Upper lobe of left lung (tissue), 6 donors: Measurements from ENCODE around the gene CCDC17. TPM values are rescaled to one million over a fixed set of nuclear protein-coding genes. Genes with fewer than 3 reads are reported as not detected.

ENCODE experiments used
- ATAC-seq, 2 donors: fragments of 200-7000 bp; cut with Tn5 transposase; one replicate each; pipeline ENCODE4 v1.9.1; 2022; ENCODE audit warnings: mild to moderate bottlenecking in 2 of 2, moderate library complexity in 2 of 2; ENCODE audit not compliant: low FRiP score in 2 of 2
- DNase-seq, 2 donors: peaks; one replicate each; pipeline ENCODE4 v3.0.0-alpha.2; 2019 to 2020
- H3K27ac ChIP-seq, 4 donors: fragments of 200-600 bp; sonication (generic); one replicate each; pipeline ENCODE4 v1.5.1; 2016 to 2019
- H3K27me3 ChIP-seq, 4 donors: fragments of 200-600 bp; sonication (generic); one replicate each; pipeline ENCODE4 v1.5.1; 2017 to 2019
- H3K36me3 ChIP-seq, 4 donors: fragments of 200-600 bp; sonication (generic); one replicate each; pipeline ENCODE4 v1.5.1; 2016 to 2019
- H3K4me1 ChIP-seq, 4 donors: fragments of 200-600 bp; sonication (generic); one replicate each; pipeline ENCODE4 v1.5.1; 2018 to 2019
- H3K4me3 ChIP-seq, 4 donors: fragments of 200-600 bp; sonication (generic); one replicate each; pipeline ENCODE4 v1.5.1; 2017 to 2019; ENCODE audit warnings: mild to moderate bottlenecking in 2 of 4, moderate library complexity in 1 of 4
- H3K9me3 ChIP-seq, 4 donors: fragments of 200-600 bp; sonication (generic); one replicate each; pipeline ENCODE4 v1.5.1; 2018 to 2019
- EP300 ChIP-seq, 4 donors: sonication (generic); formaldehyde crosslinking; IDR thresholded peaks; one replicate each; pipeline ENCODE4 v1.5.1; 2017; ENCODE audit warnings: antibody characterized with exemption in 4 of 4, control low read depth in 2 of 4
- POLR2A ChIP-seq, 4 donors: fragments of 450-650 bp; IDR thresholded peaks; one replicate each; pipeline ENCODE4 v1.5.1; 2016 to 2017; ENCODE audit warnings: antibody characterized with exemption in 4 of 4, mild to moderate bottlenecking in 2 of 4
- POLR2AphosphoS5 ChIP-seq, 2 donors: sonication (generic); formaldehyde crosslinking; IDR thresholded peaks; one replicate each; pipeline ENCODE4 v1.5.1; 2017; ENCODE audit warnings: antibody characterized with exemption in 2 of 2
- WGBS, 2 donors: methylation state at CpG; one replicate each; pipeline ENCODE4 v1.1.5; 2017 to 2018; 5-methylcytosine and 5-hydroxymethylcytosine counted together
- total RNA-seq, 6 donors: library from RNA; depleted of rRNA in 4 of 6; stranded (reverse); fragments of >200 nt in 4 of 6; gene quantifications; one replicate each; pipeline versions ENCODE4 v1.1.0 to v1.2.1, GENCODE V29; 2016 to 2021
- TF ChIP-seq, protein P1 (sequence below), 6 experiments: fragments of 450-650 bp in 4 of 6; fragments of 200-600 bp in 2 of 6; sonication (generic) in 2 of 6; IDR thresholded peaks; one replicate each; pipeline ENCODE4 v1.5.1; 2016 to 2019; ENCODE audit warnings: antibody characterized with exemption in 6 of 6
- donor health status: DM: no; HTN: no; CAD: no; lungs with moderate emphysema.
- donor health status: DM: no; HTN: yes; CAD: no; lungs with severe emphysema.

Gene CCDC17
- total RNA-seq, 6 donors from 2014 or later, result 4.9 to 50.3 (median 19.3) TPM

DNA sequence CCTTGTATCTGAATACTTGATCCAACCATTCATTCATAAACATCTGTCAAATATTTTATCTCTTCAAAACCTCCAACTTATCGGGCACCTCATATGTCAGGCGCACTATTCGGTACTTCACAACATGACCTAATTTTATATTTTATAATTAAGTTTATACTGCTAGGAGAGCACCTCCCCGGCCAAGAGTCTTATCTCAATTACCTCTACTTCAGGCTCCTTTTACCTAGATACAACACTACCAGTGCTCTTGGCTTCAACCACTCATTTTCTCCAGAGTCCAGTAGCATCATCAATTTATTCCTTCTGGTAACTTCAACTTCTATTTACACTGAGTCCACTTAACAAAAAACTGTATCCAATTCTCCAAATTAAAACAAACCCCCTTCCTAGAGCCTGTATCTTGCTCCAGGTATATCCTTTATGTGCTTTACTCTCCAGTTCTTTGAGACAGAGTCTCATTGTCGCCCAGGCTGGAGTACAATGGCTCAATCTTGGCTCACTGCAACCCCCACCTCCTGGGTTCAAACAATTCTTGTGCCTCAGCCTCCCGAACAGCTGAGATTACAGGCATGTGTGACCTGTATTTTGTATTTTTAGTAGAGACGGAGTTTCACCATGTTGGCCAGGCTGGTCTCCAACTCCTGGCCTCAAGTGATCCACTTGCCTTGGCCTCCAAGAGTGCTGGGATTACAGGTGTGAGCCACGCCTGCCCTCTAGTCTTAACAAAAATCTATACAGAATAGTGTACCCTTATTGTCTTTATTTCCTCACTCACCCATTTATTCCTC lies 43.7 kb upstream of the CCDC17 start:
- Histone ChIP-seq H3K9me3 (no peaks in the 10 kb centered on the region), H3K27ac (no peak overlapping the region), H3K36me3 (peaks cover 0 to 3% (median 0%) of the 10 kb centered on the region in 4 donors), H3K4me1 (peaks cover 22 to 45% (median 28%) of the 10 kb centered on the region in 4 donors), H3K27me3 (no peaks in the 10 kb centered on the region), H3K4me3 (no peak overlapping the region)
- TF ChIP-seq POLR2A (IDR thresholded peaks at IDR 0.05), result no peak
- TF ChIP-seq, protein P1, sequence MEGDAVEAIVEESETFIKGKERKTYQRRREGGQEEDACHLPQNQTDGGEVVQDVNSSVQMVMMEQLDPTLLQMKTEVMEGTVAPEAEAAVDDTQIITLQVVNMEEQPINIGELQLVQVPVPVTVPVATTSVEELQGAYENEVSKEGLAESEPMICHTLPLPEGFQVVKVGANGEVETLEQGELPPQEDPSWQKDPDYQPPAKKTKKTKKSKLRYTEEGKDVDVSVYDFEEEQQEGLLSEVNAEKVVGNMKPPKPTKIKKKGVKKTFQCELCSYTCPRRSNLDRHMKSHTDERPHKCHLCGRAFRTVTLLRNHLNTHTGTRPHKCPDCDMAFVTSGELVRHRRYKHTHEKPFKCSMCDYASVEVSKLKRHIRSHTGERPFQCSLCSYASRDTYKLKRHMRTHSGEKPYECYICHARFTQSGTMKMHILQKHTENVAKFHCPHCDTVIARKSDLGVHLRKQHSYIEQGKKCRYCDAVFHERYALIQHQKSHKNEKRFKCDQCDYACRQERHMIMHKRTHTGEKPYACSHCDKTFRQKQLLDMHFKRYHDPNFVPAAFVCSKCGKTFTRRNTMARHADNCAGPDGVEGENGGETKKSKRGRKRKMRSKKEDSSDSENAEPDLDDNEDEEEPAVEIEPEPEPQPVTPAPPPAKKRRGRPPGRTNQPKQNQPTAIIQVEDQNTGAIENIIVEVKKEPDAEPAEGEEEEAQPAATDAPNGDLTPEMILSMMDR (IDR thresholded peaks at IDR 0.05), result no peak
- no peak for TF ChIP-seq EP300 (IDR thresholded peaks at IDR 0.05)
- TF ChIP-seq POLR2AphosphoS5 (IDR thresholded peaks at IDR 0.05), result no peak
- ATAC-seq (no peak), DNase-seq (no peak)
- WGBS, 2 donors, result 63 to 75% methylated on average over 8 of the region's 8 CpGs

DNA sequence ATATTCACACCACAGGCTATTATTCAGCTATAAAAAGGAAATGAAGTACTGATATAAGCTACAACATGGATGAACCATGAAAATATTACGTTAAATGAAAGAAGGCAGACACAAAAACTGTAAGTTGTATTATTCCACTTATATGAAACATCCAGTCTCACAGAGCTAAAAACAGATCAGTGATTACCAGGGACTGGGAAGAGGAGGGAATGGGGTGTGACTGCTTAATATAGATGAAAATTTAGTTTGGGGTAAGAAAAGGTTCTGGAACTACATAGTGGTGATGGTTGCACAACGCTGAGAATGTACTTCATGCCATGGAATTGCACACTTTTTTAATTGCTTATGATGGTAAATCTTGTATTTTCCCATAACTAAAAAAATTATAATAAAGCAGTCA lies 43.0 kb upstream of the CCDC17 start:
- H3K36me3 ChIP-seq, result peaks cover 0 to 3% (median 0%) of the 10 kb centered on the region in 4 donors
- DNase-seq (no peak), ATAC-seq (no peak)
- TF ChIP-seq POLR2A (IDR thresholded peaks at IDR 0.05) (no peak), EP300 (IDR thresholded peaks at IDR 0.05) (no peak), POLR2AphosphoS5 (IDR thresholded peaks at IDR 0.05) (no peak)
- TF ChIP-seq, protein P1 (IDR thresholded peaks at IDR 0.05), result no peak
- H3K4me1 ChIP-seq, result peaks cover 21 to 44% (median 27%) of the 10 kb centered on the region in 4 donors
- 67 to 71% methylated on average over 2 of the region's 2 CpGs for WGBS, 2 donors
- no peak overlapping the region for H3K4me3 ChIP-seq
- H3K27me3 ChIP-seq, result no peaks in the 10 kb centered on the region
- H3K9me3 ChIP-seq, result no peaks in the 10 kb centered on the region
- no peak overlapping the region for H3K27ac ChIP-seq

DNA sequence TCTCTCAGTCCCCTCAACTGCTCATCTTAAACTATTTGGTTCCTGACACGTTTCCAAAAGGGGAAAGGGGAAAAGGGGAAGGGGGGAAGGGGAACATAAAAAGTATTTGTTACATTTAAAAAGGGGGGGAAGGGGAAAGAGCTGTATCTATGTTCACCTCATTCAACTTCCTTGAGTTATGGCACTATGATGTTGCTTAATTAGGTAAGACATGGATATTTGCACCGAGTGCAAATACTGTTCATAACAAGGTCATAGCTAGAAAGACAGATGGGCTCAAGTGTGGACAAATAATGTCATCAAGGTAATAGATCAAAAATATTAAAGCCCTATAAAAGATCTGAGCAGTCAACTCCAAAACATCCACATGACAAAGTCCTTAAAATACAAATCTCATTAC lies 36.5 kb upstream of the CCDC17 start:
- H3K36me3 ChIP-seq, result peaks cover 26 to 59% (median 46%) of the 10 kb centered on the region in 4 donors
- no peak for ATAC-seq

DNA sequence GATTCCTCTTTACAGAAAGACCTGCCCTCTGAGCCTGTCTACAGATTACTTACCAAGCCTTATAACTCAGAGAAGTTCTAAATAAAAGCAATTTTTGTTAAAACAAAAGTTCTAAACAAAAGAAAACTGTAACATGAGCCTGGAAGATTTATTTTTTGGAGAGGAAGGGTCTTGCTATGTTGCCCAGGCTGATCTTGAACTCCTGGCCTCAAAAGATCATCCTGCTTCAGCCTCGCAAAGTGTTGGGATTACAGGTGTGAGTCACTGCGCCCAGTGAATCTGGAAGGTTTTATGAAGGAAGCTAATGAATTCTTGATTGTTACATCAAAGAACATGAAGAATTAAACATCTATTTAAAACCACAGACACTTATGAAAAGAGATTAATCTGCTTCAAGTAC lies 35.4 kb upstream of the CCDC17 start:
- H3K27me3 ChIP-seq, result no peaks in the 10 kb centered on the region
- no peak overlapping the region for H3K4me3 ChIP-seq
- H3K36me3 ChIP-seq, result peaks cover 35 to 69% (median 57%) of the 10 kb centered on the region in 4 donors
- ATAC-seq (no peak), DNase-seq (no peak)
- TF ChIP-seq POLR2A (IDR thresholded peaks at IDR 0.05) (no peak), POLR2AphosphoS5 (IDR thresholded peaks at IDR 0.05) (no peak), EP300 (IDR thresholded peaks at IDR 0.05) (no peak)
- 95 to 98% methylated on average over 2 of the region's 2 CpGs for WGBS, 2 donors
- H3K27ac ChIP-seq, result no peak overlapping the region
- H3K4me1 ChIP-seq, result no peaks in the 10 kb centered on the region
- no peaks in the 10 kb centered on the region for H3K9me3 ChIP-seq

More for the DNA sequence above, 36.5 kb upstream of the CCDC17 start:
- DNase-seq, result no peak
- Histone ChIP-seq H3K27me3 (no peaks in the 10 kb centered on the region), H3K9me3 (no peaks in the 10 kb centered on the region), H3K4me1 (no peaks in the 10 kb centered on the region), H3K27ac (no peak overlapping the region), H3K4me3 (no peak overlapping the region)
- no peak for TF ChIP-seq POLR2AphosphoS5 (IDR thresholded peaks at IDR 0.05)
- TF ChIP-seq POLR2A (IDR thresholded peaks at IDR 0.05), result no peak
- TF ChIP-seq, protein P1 (IDR thresholded peaks at IDR 0.05), result no peak
- no peak for TF ChIP-seq EP300 (IDR thresholded peaks at IDR 0.05)
- 51 to 53% methylated on average over 2 of the region's 2 CpGs for WGBS, 2 donors

DNA sequence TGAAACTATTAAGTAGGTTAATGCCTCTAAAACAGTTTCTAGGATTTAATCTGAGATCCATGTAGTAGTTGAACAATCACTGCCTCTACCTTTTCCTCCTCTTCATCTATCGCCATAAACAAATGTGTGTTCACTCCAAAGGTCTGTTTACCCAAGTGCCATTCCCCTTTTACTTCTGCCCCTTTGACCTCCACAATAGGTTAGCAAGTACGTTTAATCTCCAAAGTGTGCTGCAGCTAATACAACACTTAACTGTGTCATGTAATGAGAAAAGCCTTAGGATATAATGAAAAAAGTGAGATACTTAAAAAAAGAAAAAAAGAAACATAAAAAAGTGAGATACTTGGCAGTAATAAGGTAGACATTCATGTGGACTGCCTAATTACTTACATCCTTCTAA lies 34.3 kb upstream of the CCDC17 start:
- no peak for ATAC-seq
- no peak for TF ChIP-seq POLR2A (IDR thresholded peaks at IDR 0.05)
- TF ChIP-seq EP300 (IDR thresholded peaks at IDR 0.05), result no peak
- TF ChIP-seq, protein P1 (IDR thresholded peaks at IDR 0.05), result no peak
- TF ChIP-seq POLR2AphosphoS5 (IDR thresholded peaks at IDR 0.05), result no peak
- Histone ChIP-seq H3K27ac (no peak overlapping the region), H3K4me3 (no peak overlapping the region), H3K27me3 (no peaks in the 10 kb centered on the region), H3K9me3 (no peaks in the 10 kb centered on the region), H3K4me1 (no peaks in the 10 kb centered on the region), H3K36me3 (peaks cover 35 to 78% (median 65%) of the 10 kb centered on the region in 4 donors)
- no peak for DNase-seq
- WGBS, 2 donors, result 83 to 85% methylated on average over 2 of the region's 2 CpGs
